Osteoblast (primary cell): ENCODE measurements around the gene KRTAP5-10. TPM values are rescaled to one million over a fixed set of nuclear protein-coding genes. Genes with fewer than 3 reads are reported as not detected.
"Not testable (repeated sequence)": the region's sequence is repeated elsewhere in the genome, so short reads cannot be mapped to it uniquely, and the experiment has no call there.

ENCODE experiments used
- DNase-seq: peaks from one replicate; pipeline ENCODE4 v3.0.0; 2011; ENCODE audit warnings: low spot score, mixed read lengths; ENCODE audit not compliant: insufficient read length; ENCODE audit errors: missing footprints
- H2AFZ ChIP-seq: 2 replicates; pipeline ENCODE4 v1.6.0; 2011; ENCODE audit warnings: mild to moderate bottlenecking, low read length
- H3K27ac ChIP-seq: 2 replicates; pipeline ENCODE4 v1.5.1; 2011; ENCODE audit warnings: mild to moderate bottlenecking, low read depth, low read length, moderate library complexity
- H3K27me3 ChIP-seq: 2 replicates; pipeline ENCODE4 v1.6.0; 2012; ENCODE audit warnings: mild to moderate bottlenecking, control low read depth, inconsistent platforms, low read length, moderate library complexity; ENCODE audit not compliant: insufficient read depth
- H3K36me3 ChIP-seq: 2 replicates; pipeline ENCODE4 v1.5.1; 2011; ENCODE audit warnings: mild to moderate bottlenecking, low read length, control low read depth, moderate library complexity; ENCODE audit not compliant: insufficient read depth
- H3K4me1 ChIP-seq: 2 replicates; pipeline ENCODE4 v1.5.1; 2011; ENCODE audit warnings: mild to moderate bottlenecking, low read length, control low read depth, moderate library complexity; ENCODE audit not compliant: insufficient read depth
- H3K4me2 ChIP-seq: 2 replicates; pipeline ENCODE4 v1.6.0; 2011; ENCODE audit warnings: mild to moderate bottlenecking, low read length; ENCODE audit not compliant: insufficient read depth
- H3K4me3 ChIP-seq: fragments of 200-600 bp; sonication (generic); 3 replicates; pipeline ENCODE4 v1.5.1; 2012; ENCODE audit warnings: mild to moderate bottlenecking, low read length, inconsistent platforms; ENCODE audit not compliant: insufficient read depth
- H3K79me2 ChIP-seq: 2 replicates; pipeline ENCODE4 v1.6.0; 2012; ENCODE audit warnings: mild to moderate bottlenecking, low read length, control low read depth, inconsistent platforms; ENCODE audit not compliant: insufficient read depth
- H3K9me3 ChIP-seq: 2 replicates; pipeline ENCODE4 v1.5.1; 2011; ENCODE audit warnings: low read depth, low read length, control low read depth
- H4K20me1 ChIP-seq: 2 replicates; pipeline ENCODE4 v1.6.0; 2012; ENCODE audit warnings: mild to moderate bottlenecking, low read length, control low read depth; ENCODE audit not compliant: insufficient read depth
- CTCF ChIP-seq: IDR thresholded peaks from 2 replicates; pipeline ENCODE4 v1.5.1; 2011; ENCODE audit warnings: mild to moderate bottlenecking, low read depth, low read length, moderate library complexity; ENCODE audit errors: extremely low read depth
- total RNA-seq: library from RNA; depleted of rRNA; stranded (reverse); fragments of >200 nt; gene quantifications from 2 replicates; pipeline ENCODE4 v1.2.3, GENCODE V29; 2012

Gene KRTAP5-10
- total RNA-seq, 1 donor: 0.36 TPM

- Histone ChIP-seq H3K4me2 (no peak overlapping the region), H4K20me1 (no peaks in the 10 kb centered on the region), H2AFZ (no peak overlapping the region), H3K4me1 (no peaks in the 10 kb centered on the region), H3K27me3 (no peaks in the 10 kb centered on the region), H3K4me3 (no peak overlapping the region), H3K36me3 (no peaks in the 10 kb centered on the region), H3K79me2 (no peaks in the 10 kb centered on the region), H3K27ac (no peak overlapping the region), H3K9me3 (no peaks in the 10 kb centered on the region)
- TF ChIP-seq CTCF: no peak
- no peak for DNase-seq
These were observed 40.0 kb upstream of the KRTAP5-10 start for GRCh38 chr11:71525188-71525937.

- Histone ChIP-seq H3K27ac (no peak overlapping the region), H3K4me2 (no peak overlapping the region), H3K79me2 (no peaks in the 10 kb centered on the region), H3K27me3 (no peaks in the 10 kb centered on the region), H3K36me3 (no peaks in the 10 kb centered on the region), H3K9me3 (no peaks in the 10 kb centered on the region), H4K20me1 (no peaks in the 10 kb centered on the region), H2AFZ (no peak overlapping the region), H3K4me3 (no peak overlapping the region), H3K4me1 (no peaks in the 10 kb centered on the region)
- TF ChIP-seq CTCF: no peak
- DNase-seq: no peak
These were observed 39.3 kb upstream of the KRTAP5-10 start for GRCh38 chr11:71525938-71526495.

- not testable (repeated sequence) for H3K27ac ChIP-seq, H3K4me3 ChIP-seq, DNase-seq, H3K79me2 ChIP-seq, H3K27me3 ChIP-seq, H3K4me2 ChIP-seq, H3K9me3 ChIP-seq, H4K20me1 ChIP-seq, H3K4me1 ChIP-seq, H2AFZ ChIP-seq, H3K36me3 ChIP-seq
These were observed 38.4 kb upstream of the KRTAP5-10 start, which contains the start of gene KRTAP5-7 for GRCh38 chr11:71526796-71527575. KRTAP5-7 (plus strand) TSS chr11:71527267; CDS start chr11:71527301, 34 bp downstream.

GRCh38 chr11:71527576-71528210 is 37.7 kb upstream of the KRTAP5-10 start:
- no peak overlapping the region for H3K27ac ChIP-seq
- no peaks in the 10 kb centered on the region for H4K20me1 ChIP-seq
- no peaks in the 10 kb centered on the region for H3K27me3 ChIP-seq
- DNase-seq: no peak
- TF ChIP-seq CTCF: no peak
- H3K4me3 ChIP-seq: no peak overlapping the region
- no peak overlapping the region for H3K4me2 ChIP-seq
- H2AFZ ChIP-seq: no peak overlapping the region
- no peaks in the 10 kb centered on the region for H3K36me3 ChIP-seq
- H3K4me1 ChIP-seq: no peaks in the 10 kb centered on the region
- H3K79me2 ChIP-seq: no peaks in the 10 kb centered on the region
- H3K9me3 ChIP-seq: no peaks in the 10 kb centered on the region
